Right lobe of liver (tissue), 6 donors: ENCODE measurements around the gene NPTX1. TPM values are rescaled to one million over a fixed set of nuclear protein-coding genes. Genes with fewer than 3 reads are reported as not detected.
A peak's percentile ranks its signal among the peaks of the same experiment; 100 is the strongest.

Source experiments
- ATAC-seq, 4 donors: fragments of 200-7000 bp; cut with Tn5 transposase; one replicate each; pipeline ENCODE4 v1.9.1; 2020; ENCODE audit warnings: mild to moderate bottlenecking in 4 of 4, moderate library complexity in 4 of 4
- DNase-seq, 3 donors: peaks; one replicate each; pipeline ENCODE4 v3.0.0-alpha.2; 2020
- H3K27ac ChIP-seq, 3 donors: fragments of 200-600 bp; one replicate each; pipeline ENCODE4 v1.8.0; 2022
- H3K27me3 ChIP-seq, 2 donors: fragments of 200-600 bp; one replicate each; pipeline ENCODE4 v1.8.0; 2022
- H3K36me3 ChIP-seq, 4 donors: fragments of 200-600 bp; sonication (generic) in 1 of 4; one replicate each; pipeline versions ENCODE4 v1.5.1 to v1.8.0; 2017 to 2022; ENCODE audit warnings: control low read depth in 1 of 4
- H3K4me1 ChIP-seq, 4 donors: fragments of 200-600 bp; sonication (generic) in 1 of 4; one replicate each; pipeline versions ENCODE4 v1.5.1 to v1.8.0; 2017 to 2022; ENCODE audit warnings: control low read depth in 1 of 4
- H3K4me3 ChIP-seq, 3 donors: fragments of 200-600 bp; one replicate each; pipeline ENCODE4 v1.8.0; 2022
- H3K9me3 ChIP-seq, 4 donors: fragments of 200-600 bp; sonication (generic) in 1 of 4; one replicate each; pipeline versions ENCODE4 v1.5.1 to v1.8.0; 2017 to 2022; ENCODE audit warnings: control low read depth in 1 of 4
- CTCF ChIP-seq, 4 donors: fragments of 200-600 bp in 3 of 4; fragments of 450-650 bp in 1 of 4; IDR thresholded peaks; one replicate each; pipeline versions ENCODE4 v1.5.1 to v1.8.0; 2016 to 2022; ENCODE audit warnings: antibody characterized with exemption in 4 of 4, mild to moderate bottlenecking in 2 of 4
- POLR2A ChIP-seq: fragments of 450-650 bp; IDR thresholded peaks from one replicate; pipeline ENCODE4 v1.6.1; 2017; ENCODE audit warnings: antibody characterized with exemption, mild to moderate bottlenecking
- WGBS: methylation state at CpG from one replicate; pipeline ENCODE4 v1.1.6; 2018; ENCODE audit warnings: low coverage, low lambda C conversion rate; ENCODE audit not compliant: insufficient coverage; ENCODE audit errors: missing lambda C conversion rate; 5-methylcytosine and 5-hydroxymethylcytosine counted together
- intact Hi-C, 2 donors: fragments of 100-400 bp; cut with DNase I; formaldehyde crosslinking; loops; one replicate each; pipeline versions ENCODE4 v1.11.2 to v1.14.1; 2022
- total RNA-seq, 6 experiments: library from RNA; depleted of rRNA in 2 of 6; stranded (reverse); fragments of >200 nt in 2 of 6; fragmentation: NEBNext Ultra II Directional in 3 of 6; extraction: Animal tissue kit (Norgen Biotek cat#: 25700) in 3 of 6; gene quantifications; one replicate each; pipeline versions ENCODE4 v1.1.0 to v1.2.4, GENCODE V29; 2016 to 2023
- donor health status: DM: no; HTN: yes; CAD: no.
- donor health status: DM: no; HTN: no; CAD: no.
- donor health status: DM: no; HTN: no; CAD: no.
- donor health status: DM: no; HTN: yes; CAD: no.
- donor health status: DM: no; HTN: yes; CAD: no.

The NPTX1 gene
- total RNA-seq, 6 experiments from 2014 or later = 0.06 TPM; not detected in 5

- intact Hi-C loops = no loop called here
- ATAC-seq (no peak), DNase-seq (peak in 2 of 3 donors; percentile 13 to 44)
- 96% methylated on average over 5 of the region's 29 CpGs for WGBS
- H3K36me3 ChIP-seq = no peaks in the 10 kb centered on the region
- H3K27me3 ChIP-seq = no peaks in the 10 kb centered on the region
- H3K27ac ChIP-seq = no peak overlapping the region
- H3K4me1 ChIP-seq = no peaks in the 10 kb centered on the region
- no peak overlapping the region for H3K4me3 ChIP-seq
- TF ChIP-seq POLR2A (no peak), CTCF (IDR thresholded peaks at IDR 0.05) (no peak)
- no peaks in the 10 kb centered on the region for H3K9me3 ChIP-seq
Observed at GRCh38 chr17:80431246-80432195, 44.9 kb downstream of the NPTX1 start.

DNA sequence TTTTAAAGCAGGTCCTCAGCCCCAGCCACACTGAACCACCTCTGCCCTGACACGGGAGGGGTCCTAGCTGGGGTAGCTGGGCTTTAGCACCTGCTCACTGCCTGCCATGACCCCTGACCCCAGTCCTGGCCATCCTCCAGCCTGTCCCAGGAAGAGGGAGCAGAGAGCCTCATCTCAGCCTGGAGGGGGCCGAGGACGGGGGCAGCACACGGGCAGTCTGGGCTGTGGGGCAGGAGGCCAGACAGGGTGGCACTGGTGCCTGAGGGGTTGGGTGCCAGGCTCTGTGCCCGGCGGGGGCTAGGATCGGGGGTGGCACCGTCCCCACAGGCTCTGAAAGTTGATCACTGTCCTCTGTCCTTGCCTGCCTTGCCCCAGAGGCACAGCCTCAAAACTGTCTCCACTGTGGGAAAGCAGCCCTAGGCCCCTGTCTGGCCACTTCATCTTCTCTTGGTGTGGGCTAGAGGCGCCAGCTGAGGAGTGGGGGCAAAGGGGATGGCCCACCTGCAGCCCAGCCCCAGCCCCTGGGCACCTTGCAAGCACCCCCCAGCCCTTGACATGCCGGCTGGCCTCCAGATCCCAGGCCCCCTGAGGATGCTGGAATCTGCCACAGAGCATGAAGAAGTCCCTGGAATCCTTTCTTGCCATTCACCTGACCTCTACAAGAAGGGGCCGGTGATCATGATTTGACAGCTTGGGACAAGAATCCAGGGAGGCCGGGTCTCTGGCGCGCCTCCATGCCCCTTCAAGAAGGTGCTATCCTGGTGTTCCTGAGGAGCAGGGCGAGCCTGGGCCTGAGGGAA is 45.8 kb downstream of the NPTX1 start:
- Histone ChIP-seq H3K27me3 (no peaks in the 10 kb centered on the region), H3K27ac (no peak overlapping the region), H3K4me3 (no peak overlapping the region), H3K9me3 (no peaks in the 10 kb centered on the region), H3K4me1 (no peaks in the 10 kb centered on the region), H3K36me3 (no peaks in the 10 kb centered on the region)
- ATAC-seq = no peak
- 97% methylated on average over 6 of the region's 15 CpGs for WGBS
- intact Hi-C loops = no loop called here
- no peak for TF ChIP-seq POLR2A
- no peak for TF ChIP-seq CTCF (IDR thresholded peaks at IDR 0.05)
- peak in 2 of 3 donors; percentile 14 to 42 for DNase-seq

DNA sequence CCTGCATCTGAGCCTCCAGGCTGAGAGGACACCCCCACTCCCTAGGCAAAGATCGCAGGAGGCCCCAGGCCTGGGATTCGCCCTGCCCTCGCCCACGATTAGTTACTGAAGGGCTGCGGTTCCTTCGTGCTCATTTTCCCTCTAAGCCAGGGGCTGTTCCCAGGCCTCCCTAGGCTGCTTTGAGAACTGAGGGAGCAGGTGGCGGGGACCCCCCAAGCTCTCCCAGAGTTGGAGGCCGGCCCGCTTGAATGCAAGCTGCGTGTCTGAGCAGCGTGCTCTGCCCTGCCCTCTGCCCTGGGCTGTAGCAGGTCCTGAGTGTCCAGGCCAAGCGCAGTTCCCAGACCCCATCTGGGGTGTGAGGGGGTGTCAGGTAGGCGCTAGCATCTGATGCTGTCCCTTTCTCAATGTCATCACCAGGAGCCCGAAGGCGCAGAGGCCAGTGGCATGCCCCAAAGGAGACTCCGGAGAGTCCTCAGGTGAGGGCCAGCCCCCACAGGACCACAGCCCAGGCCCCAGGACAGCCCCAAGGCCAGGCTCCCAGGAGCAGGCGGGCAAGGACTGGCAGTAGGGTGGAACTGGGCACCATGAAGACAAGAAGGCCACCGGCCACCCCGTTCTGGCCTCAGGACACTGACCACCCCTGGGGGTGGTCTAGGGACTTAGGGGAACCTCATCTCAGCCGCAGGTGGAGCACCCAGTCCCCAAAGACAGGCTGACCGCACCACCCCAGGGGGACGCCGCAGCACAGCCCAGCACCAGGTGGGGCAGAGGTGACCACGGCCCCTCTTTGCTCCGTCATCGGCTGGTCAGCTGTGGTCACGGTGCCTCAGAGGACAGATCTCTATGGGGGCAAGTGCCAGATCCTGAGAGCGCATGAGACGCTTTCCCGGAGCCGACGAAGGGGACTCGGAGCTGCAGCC is 46.8 kb downstream of the NPTX1 start:
- peak in 1 of 3 donors; percentile 17 for DNase-seq
- Histone ChIP-seq H3K4me3 (no peak overlapping the region), H3K36me3 (no peaks in the 10 kb centered on the region), H3K9me3 (no peaks in the 10 kb centered on the region), H3K4me1 (no peaks in the 10 kb centered on the region), H3K27ac (no peak overlapping the region), H3K27me3 (no peaks in the 10 kb centered on the region)
- TF ChIP-seq CTCF (IDR thresholded peaks at IDR 0.05) = no peak
- no peak for TF ChIP-seq POLR2A
- no peak for ATAC-seq
- intact Hi-C loops = loop anchor here (5.0 to 10.0 kb wide), 2 partner anchors 145 to 553 kb away; no protein-coding TSS in a partner anchor
- WGBS = 90% methylated on average over 9 of the region's 33 CpGs

- Histone ChIP-seq H3K27me3 (no peaks in the 10 kb centered on the region), H3K4me3 (no peak overlapping the region), H3K4me1 (no peaks in the 10 kb centered on the region), H3K9me3 (no peaks in the 10 kb centered on the region), H3K27ac (no peak overlapping the region), H3K36me3 (no peaks in the 10 kb centered on the region)
- intact Hi-C loops = loop anchor here (5.0 to 10.0 kb wide), 2 partner anchors 146 to 554 kb away; no protein-coding TSS in a partner anchor
- no peak for DNase-seq
- 80% methylated on average over 1 of the region's 11 CpGs for WGBS
- no peak for ATAC-seq
- TF ChIP-seq CTCF (IDR thresholded peaks at IDR 0.05) (no peak), POLR2A (no peak)
Observed at GRCh38 chr17:80428796-80429195, 47.6 kb downstream of the NPTX1 start.
